ENCODE results near the gene KAZN. TPM values are rescaled to one million over a fixed set of nuclear protein-coding genes. Genes with fewer than 3 reads are reported as not detected.
"Not testable (repeated sequence)": the region's sequence is repeated elsewhere in the genome, so short reads cannot be mapped to it uniquely, and the experiment has no call there.

The KAZN gene
- polyA plus RNA-seq, 1 donor from 2014 or later, result 20.6 TPM

DNA sequence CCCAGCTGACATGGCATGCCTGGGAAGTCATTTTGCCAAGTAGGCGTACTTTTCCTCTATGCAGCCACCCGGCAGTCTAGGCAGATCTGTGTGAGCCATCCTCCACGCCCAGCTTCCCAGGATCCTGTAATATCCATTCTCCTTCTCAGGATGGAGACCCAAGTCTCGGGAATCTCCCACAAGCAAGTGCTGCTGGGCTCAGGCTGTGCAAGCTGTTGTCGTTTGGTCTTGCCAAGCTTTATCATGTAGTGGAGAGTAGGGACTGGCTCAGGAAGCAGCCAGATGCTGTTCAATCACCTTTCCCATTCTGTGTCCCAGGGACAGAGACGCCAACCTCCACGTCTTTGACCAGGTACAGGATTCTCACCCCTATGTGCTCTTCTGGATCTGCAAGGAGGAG is 363.9 kb downstream of the KAZN start:
- Histone ChIP-seq H3K79me2 (replicated peaks; ENCODE audit: insufficient read depth, low read length) (no peaks in the 10 kb centered on the region), H3K9me2 (ENCODE audit: insufficient read depth, low read length) (no peaks in the 10 kb centered on the region), H3K4me3 (ENCODE audit: low read length) (no peak overlapping the region), H3K9ac (ENCODE audit: low read length) (no peak overlapping the region), H2AFZ (ENCODE audit: low read depth, low read length) (no peak overlapping the region), H3K27me3 (ENCODE audit: insufficient read depth, low read depth, low read length) (no peaks in the 10 kb centered on the region), H3K36me3 (ENCODE audit: insufficient read depth, low read length) (no peaks in the 10 kb centered on the region), H3K4me2 (ENCODE audit: low read length) (no peak overlapping the region), H4K20me1 (ENCODE audit: insufficient read depth) (no peaks in the 10 kb centered on the region), H3K27ac (ENCODE audit: low read length) (no peak overlapping the region), H3F3A (ENCODE audit: insufficient read depth, low read length, poor library complexity, severe bottlenecking) (no peaks in the 10 kb centered on the region), H3K9me3 (ENCODE audit: low read length) (no peaks in the 10 kb centered on the region)
- TF ChIP-seq RAD21 (conservative IDR thresholded peaks at IDR 0.05), result no peak
- TF ChIP-seq, protein P1, sequence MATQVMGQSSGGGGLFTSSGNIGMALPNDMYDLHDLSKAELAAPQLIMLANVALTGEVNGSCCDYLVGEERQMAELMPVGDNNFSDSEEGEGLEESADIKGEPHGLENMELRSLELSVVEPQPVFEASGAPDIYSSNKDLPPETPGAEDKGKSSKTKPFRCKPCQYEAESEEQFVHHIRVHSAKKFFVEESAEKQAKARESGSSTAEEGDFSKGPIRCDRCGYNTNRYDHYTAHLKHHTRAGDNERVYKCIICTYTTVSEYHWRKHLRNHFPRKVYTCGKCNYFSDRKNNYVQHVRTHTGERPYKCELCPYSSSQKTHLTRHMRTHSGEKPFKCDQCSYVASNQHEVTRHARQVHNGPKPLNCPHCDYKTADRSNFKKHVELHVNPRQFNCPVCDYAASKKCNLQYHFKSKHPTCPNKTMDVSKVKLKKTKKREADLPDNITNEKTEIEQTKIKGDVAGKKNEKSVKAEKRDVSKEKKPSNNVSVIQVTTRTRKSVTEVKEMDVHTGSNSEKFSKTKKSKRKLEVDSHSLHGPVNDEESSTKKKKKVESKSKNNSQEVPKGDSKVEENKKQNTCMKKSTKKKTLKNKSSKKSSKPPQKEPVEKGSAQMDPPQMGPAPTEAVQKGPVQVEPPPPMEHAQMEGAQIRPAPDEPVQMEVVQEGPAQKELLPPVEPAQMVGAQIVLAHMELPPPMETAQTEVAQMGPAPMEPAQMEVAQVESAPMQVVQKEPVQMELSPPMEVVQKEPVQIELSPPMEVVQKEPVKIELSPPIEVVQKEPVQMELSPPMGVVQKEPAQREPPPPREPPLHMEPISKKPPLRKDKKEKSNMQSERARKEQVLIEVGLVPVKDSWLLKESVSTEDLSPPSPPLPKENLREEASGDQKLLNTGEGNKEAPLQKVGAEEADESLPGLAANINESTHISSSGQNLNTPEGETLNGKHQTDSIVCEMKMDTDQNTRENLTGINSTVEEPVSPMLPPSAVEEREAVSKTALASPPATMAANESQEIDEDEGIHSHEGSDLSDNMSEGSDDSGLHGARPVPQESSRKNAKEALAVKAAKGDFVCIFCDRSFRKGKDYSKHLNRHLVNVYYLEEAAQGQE (IDR thresholded peaks at IDR 0.05; ENCODE audit: borderline replicate concordance), result no peak
- no peak for TF ChIP-seq MXI1 (conservative IDR thresholded peaks at IDR 0.05; ENCODE audit: poor library complexity, severe bottlenecking)
- TF ChIP-seq, protein P2, sequence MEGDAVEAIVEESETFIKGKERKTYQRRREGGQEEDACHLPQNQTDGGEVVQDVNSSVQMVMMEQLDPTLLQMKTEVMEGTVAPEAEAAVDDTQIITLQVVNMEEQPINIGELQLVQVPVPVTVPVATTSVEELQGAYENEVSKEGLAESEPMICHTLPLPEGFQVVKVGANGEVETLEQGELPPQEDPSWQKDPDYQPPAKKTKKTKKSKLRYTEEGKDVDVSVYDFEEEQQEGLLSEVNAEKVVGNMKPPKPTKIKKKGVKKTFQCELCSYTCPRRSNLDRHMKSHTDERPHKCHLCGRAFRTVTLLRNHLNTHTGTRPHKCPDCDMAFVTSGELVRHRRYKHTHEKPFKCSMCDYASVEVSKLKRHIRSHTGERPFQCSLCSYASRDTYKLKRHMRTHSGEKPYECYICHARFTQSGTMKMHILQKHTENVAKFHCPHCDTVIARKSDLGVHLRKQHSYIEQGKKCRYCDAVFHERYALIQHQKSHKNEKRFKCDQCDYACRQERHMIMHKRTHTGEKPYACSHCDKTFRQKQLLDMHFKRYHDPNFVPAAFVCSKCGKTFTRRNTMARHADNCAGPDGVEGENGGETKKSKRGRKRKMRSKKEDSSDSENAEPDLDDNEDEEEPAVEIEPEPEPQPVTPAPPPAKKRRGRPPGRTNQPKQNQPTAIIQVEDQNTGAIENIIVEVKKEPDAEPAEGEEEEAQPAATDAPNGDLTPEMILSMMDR (IDR thresholded peaks at IDR 0.05; ENCODE audit: poor library complexity, severe bottlenecking), result no peak
- TF ChIP-seq TAF1 (IDR thresholded peaks at IDR 0.05; ENCODE audit: low read depth), result no peak
- TF ChIP-seq POLR2AphosphoS5 (IDR thresholded peaks at IDR 0.05), result no peak
- TF ChIP-seq EZH2 (IDR thresholded peaks at IDR 0.05; ENCODE audit: borderline replicate concordance, insufficient read depth, low read length, poor library complexity, severe bottlenecking), result no peak
- no peak for TF ChIP-seq EP300 (conservative IDR thresholded peaks at IDR 0.05; ENCODE audit: poor library complexity, severe bottlenecking)
- no peak for TF ChIP-seq SMC3 (conservative IDR thresholded peaks at IDR 0.05; ENCODE audit: poor library complexity)

DNA sequence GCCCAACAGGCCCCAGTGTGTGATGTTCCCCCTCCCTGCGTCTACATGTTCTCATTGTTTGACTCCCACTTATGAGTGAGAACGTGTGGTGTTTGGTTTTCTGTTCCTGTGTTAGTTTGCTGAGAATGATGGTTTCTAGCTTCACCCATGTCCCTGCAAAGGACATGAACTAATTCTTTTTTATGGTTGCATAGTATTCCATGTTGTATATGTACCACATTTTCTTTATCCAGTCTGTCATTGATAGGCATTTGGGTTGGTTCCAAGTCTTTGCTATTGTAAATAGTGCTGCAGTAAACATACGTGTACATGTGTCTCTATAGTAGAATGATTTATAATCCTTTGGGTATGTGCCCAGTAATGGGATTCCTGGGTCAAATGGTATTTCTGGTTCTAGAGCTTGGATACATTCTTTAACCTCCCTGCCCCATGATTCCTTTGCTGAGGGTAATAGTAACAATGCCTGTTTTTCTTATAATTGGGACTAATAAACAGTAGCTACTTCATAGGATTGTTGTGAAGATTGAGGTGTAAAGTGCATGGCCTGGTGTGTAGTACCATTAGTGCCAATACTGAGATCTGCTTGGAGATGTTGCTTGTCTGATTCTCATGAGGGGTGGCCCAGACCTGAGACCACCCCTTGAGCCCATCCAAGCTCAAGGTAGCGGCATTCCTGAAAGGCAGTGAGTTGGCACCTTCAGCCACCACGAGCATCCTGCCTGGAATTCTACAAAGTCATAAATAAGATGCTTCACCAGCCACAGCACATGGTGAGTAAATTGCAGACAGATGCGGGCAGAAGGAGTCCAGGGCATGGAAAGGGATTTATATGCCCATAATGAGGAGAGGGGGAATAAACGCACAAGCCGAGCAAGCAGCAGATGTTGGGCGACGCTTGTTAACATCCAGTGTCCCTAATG is 365.6 kb downstream of the KAZN start:
- H3K36me3 ChIP-seq (ENCODE audit: insufficient read depth, low read length); H3K27me3 ChIP-seq (ENCODE audit: insufficient read depth, low read depth, low read length); H3K4me2 ChIP-seq (ENCODE audit: low read length); H4K20me1 ChIP-seq (ENCODE audit: insufficient read depth); H3K9me2 ChIP-seq (ENCODE audit: insufficient read depth, low read length); H2AFZ ChIP-seq (ENCODE audit: low read depth, low read length); H3K79me2 ChIP-seq (replicated peaks; ENCODE audit: insufficient read depth, low read length); H3K9ac ChIP-seq (ENCODE audit: low read length); H3K4me3 ChIP-seq (ENCODE audit: low read length); H3K9me3 ChIP-seq (ENCODE audit: low read length); H3F3A ChIP-seq (ENCODE audit: insufficient read depth, low read length, poor library complexity, severe bottlenecking); H3K27ac ChIP-seq (ENCODE audit: low read length): not testable (repeated sequence)
